ENCODE data around the gene GDPD4. TPM values are rescaled to one million over a fixed set of nuclear protein-coding genes. Genes with fewer than 3 reads are reported as not detected.
A peak's percentile ranks its signal among the peaks of the same experiment; 100 is the strongest.

Gene GDPD4
- total and polyA plus RNA-seq, 4 donors = 0.08 to 1.1 TPM; not detected in 2

DNA sequence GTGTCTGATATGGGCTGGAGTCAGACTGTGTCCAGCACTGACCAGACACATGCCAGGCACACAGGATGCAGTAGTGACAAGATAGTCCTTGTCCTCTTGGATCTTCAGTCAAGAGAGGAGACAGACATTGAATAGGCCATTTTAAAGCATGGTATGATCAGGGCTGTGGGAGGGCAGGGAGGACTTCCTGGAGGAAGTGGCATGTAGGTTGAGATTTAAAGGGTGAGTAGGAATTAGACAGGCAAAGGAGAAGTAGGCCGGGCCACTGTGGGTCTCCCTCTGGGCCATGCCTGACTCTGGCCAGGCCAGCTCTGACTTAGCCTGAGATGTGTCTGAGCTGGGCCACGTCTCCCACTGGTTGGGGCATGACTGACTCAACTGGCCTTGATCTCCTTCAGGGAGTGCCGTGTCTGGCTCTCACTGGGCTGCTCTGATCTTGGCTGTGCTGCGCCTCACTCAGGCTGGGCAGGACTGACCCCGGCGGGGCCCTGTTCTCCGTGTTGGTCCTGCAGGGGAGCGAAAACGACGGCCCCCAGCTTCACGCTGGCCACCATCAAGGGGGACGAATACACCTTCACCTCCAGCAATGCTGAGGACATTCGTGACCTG is 102.2 kb downstream of the GDPD4 start:
- TF ChIP-seq FOXA2 (IDR thresholded peaks at IDR 0.05) (no peak), GABPA (IDR thresholded peaks at IDR 0.05 in 1 of 2, conservative IDR thresholded peaks at IDR 0.05 in 1 of 2) (no peak), RXRA (IDR thresholded peaks at IDR 0.05) (no peak), SP1 (IDR thresholded peaks at IDR 0.05) (no peak), EGR1 (IDR thresholded peaks at IDR 0.05; ENCODE audit: low read depth in 2 of 2) (no peak), RAD21 (IDR thresholded peaks at IDR 0.05) (no peak)
- TF ChIP-seq, protein P1, sequence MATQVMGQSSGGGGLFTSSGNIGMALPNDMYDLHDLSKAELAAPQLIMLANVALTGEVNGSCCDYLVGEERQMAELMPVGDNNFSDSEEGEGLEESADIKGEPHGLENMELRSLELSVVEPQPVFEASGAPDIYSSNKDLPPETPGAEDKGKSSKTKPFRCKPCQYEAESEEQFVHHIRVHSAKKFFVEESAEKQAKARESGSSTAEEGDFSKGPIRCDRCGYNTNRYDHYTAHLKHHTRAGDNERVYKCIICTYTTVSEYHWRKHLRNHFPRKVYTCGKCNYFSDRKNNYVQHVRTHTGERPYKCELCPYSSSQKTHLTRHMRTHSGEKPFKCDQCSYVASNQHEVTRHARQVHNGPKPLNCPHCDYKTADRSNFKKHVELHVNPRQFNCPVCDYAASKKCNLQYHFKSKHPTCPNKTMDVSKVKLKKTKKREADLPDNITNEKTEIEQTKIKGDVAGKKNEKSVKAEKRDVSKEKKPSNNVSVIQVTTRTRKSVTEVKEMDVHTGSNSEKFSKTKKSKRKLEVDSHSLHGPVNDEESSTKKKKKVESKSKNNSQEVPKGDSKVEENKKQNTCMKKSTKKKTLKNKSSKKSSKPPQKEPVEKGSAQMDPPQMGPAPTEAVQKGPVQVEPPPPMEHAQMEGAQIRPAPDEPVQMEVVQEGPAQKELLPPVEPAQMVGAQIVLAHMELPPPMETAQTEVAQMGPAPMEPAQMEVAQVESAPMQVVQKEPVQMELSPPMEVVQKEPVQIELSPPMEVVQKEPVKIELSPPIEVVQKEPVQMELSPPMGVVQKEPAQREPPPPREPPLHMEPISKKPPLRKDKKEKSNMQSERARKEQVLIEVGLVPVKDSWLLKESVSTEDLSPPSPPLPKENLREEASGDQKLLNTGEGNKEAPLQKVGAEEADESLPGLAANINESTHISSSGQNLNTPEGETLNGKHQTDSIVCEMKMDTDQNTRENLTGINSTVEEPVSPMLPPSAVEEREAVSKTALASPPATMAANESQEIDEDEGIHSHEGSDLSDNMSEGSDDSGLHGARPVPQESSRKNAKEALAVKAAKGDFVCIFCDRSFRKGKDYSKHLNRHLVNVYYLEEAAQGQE (IDR thresholded peaks at IDR 0.05) = no peak
- TF ChIP-seq, protein P2, sequence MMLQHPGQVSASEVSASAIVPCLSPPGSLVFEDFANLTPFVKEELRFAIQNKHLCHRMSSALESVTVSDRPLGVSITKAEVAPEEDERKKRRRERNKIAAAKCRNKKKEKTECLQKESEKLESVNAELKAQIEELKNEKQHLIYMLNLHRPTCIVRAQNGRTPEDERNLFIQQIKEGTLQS (IDR thresholded peaks at IDR 0.05) = no peak
- TF ChIP-seq, protein P3, sequence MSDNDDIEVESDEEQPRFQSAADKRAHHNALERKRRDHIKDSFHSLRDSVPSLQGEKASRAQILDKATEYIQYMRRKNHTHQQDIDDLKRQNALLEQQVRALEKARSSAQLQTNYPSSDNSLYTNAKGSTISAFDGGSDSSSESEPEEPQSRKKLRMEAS (IDR thresholded peaks at IDR 0.05) = no peak
- H3K9me3 ChIP-seq (ENCODE audit: control insufficient read depth in 4 of 4, low read length in 3 of 4) = no peaks in the 10 kb centered on the region
- 96% methylated on average over 13 of the region's 13 CpGs for WGBS
- H3K27me3 ChIP-seq (ENCODE audit: control insufficient read depth in 4 of 4, insufficient read depth in 4 of 4, low read length in 3 of 4) = no peaks in the 10 kb centered on the region
- no peak overlapping the region for H3K4me3 ChIP-seq (ENCODE audit: low read depth in 1 of 3, low read length in 3 of 3)
- no peak overlapping the region for H3K27ac ChIP-seq (ENCODE audit: low read depth in 1 of 2, low read length in 2 of 2)
- DNase-seq (ENCODE audit: low spot score) = no peak
- no peaks in the 10 kb centered on the region for H3K4me1 ChIP-seq (ENCODE audit: control insufficient read depth in 4 of 4, insufficient read depth in 4 of 4, low read length in 3 of 4)
- peaks cover 0 to 50% (median 14%) of the 10 kb centered on the region in 4 donors for H3K36me3 ChIP-seq (ENCODE audit: control insufficient read depth in 4 of 4, insufficient read depth in 3 of 4, low read depth in 1 of 4, low read length in 3 of 4)
- no peak overlapping the region for H3K9ac ChIP-seq (ENCODE audit: low read depth in 1 of 2, low read length in 2 of 2)

DNA sequence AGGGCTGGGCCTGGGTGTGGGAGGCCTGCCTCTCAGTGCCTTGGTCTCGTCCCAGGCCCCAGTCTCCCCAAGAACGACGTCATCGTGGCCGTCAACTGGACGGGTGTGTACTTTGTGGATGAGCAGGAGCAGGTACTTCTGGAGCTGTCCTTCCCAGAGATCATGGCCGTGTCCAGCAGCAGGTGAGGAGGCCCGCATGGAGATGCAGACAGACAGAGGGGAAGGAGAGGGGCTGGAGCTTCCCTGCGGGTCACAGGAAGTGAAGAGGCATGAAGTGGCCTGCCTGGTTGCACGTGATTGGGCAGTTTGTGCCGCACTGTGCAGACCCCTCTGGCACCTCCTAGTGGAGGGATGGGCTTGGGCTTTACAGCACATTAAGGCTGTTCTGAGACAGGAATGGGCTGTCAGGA is 103.0 kb downstream of the GDPD4 start:
- H3K9ac ChIP-seq (ENCODE audit: low read depth in 1 of 2, low read length in 2 of 2) = no peak overlapping the region
- no peaks in the 10 kb centered on the region for H3K9me3 ChIP-seq (ENCODE audit: control insufficient read depth in 4 of 4, low read length in 3 of 4)
- peaks cover 0 to 47% (median 14%) of the 10 kb centered on the region in 4 donors for H3K36me3 ChIP-seq (ENCODE audit: control insufficient read depth in 4 of 4, insufficient read depth in 3 of 4, low read depth in 1 of 4, low read length in 3 of 4)
- H3K27me3 ChIP-seq (ENCODE audit: control insufficient read depth in 4 of 4, insufficient read depth in 4 of 4, low read length in 3 of 4) = no peaks in the 10 kb centered on the region
- no peaks in the 10 kb centered on the region for H3K4me1 ChIP-seq (ENCODE audit: control insufficient read depth in 4 of 4, insufficient read depth in 4 of 4, low read length in 3 of 4)
- no peak for DNase-seq (ENCODE audit: low spot score)
- H3K4me3 ChIP-seq (ENCODE audit: low read depth in 1 of 3, low read length in 3 of 3) = no peak overlapping the region
- 87% methylated on average over 11 of the region's 11 CpGs for WGBS
- TF ChIP-seq, protein P2 (IDR thresholded peaks at IDR 0.05) = no peak
- no peak for TF ChIP-seq RXRA (IDR thresholded peaks at IDR 0.05)
- TF ChIP-seq EGR1 (IDR thresholded peaks at IDR 0.05; ENCODE audit: low read depth in 2 of 2) = no peak
- no peak for TF ChIP-seq GABPA (IDR thresholded peaks at IDR 0.05 in 1 of 2, conservative IDR thresholded peaks at IDR 0.05 in 1 of 2)
- peak in 1 of 2 donors; percentile 65 for TF ChIP-seq RAD21 (IDR thresholded peaks at IDR 0.05)
- TF ChIP-seq, protein P4, sequence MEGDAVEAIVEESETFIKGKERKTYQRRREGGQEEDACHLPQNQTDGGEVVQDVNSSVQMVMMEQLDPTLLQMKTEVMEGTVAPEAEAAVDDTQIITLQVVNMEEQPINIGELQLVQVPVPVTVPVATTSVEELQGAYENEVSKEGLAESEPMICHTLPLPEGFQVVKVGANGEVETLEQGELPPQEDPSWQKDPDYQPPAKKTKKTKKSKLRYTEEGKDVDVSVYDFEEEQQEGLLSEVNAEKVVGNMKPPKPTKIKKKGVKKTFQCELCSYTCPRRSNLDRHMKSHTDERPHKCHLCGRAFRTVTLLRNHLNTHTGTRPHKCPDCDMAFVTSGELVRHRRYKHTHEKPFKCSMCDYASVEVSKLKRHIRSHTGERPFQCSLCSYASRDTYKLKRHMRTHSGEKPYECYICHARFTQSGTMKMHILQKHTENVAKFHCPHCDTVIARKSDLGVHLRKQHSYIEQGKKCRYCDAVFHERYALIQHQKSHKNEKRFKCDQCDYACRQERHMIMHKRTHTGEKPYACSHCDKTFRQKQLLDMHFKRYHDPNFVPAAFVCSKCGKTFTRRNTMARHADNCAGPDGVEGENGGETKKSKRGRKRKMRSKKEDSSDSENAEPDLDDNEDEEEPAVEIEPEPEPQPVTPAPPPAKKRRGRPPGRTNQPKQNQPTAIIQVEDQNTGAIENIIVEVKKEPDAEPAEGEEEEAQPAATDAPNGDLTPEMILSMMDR (IDR thresholded peaks at IDR 0.05; ENCODE audit: low read depth, low read length, missing input control) = peak; percentile 33
- no peak overlapping the region for H3K27ac ChIP-seq (ENCODE audit: low read depth in 1 of 2, low read length in 2 of 2)

Data from liver (tissue), 9 donors.